EL (cell line): ENCODE results near the gene GEMIN2.
"Not testable (repeated sequence)": the region's sequence is repeated elsewhere in the genome, so short reads cannot be mapped to it uniquely, and the experiment has no call there.

ENCODE experiments used
- DNase-seq: peaks from one replicate; pipeline ENCODE4 v3.0.0-alpha.2; 2016

GEMIN2 gene

GRCh38 chr14:39179042-39179441 is 64.9 kb downstream of the GEMIN2 start:
- DNase-seq, result no peak

- DNase-seq, result no peak
These were observed 66.4 kb downstream of the GEMIN2 start for GRCh38 chr14:39180553-39180952.

- DNase-seq, result no peak
These were observed 67.0 kb downstream of the GEMIN2 start for GRCh38 chr14:39181026-39181692.

GRCh38 chr14:39181693-39182047 is 67.5 kb downstream of the GEMIN2 start:
- no peak for DNase-seq

DNA sequence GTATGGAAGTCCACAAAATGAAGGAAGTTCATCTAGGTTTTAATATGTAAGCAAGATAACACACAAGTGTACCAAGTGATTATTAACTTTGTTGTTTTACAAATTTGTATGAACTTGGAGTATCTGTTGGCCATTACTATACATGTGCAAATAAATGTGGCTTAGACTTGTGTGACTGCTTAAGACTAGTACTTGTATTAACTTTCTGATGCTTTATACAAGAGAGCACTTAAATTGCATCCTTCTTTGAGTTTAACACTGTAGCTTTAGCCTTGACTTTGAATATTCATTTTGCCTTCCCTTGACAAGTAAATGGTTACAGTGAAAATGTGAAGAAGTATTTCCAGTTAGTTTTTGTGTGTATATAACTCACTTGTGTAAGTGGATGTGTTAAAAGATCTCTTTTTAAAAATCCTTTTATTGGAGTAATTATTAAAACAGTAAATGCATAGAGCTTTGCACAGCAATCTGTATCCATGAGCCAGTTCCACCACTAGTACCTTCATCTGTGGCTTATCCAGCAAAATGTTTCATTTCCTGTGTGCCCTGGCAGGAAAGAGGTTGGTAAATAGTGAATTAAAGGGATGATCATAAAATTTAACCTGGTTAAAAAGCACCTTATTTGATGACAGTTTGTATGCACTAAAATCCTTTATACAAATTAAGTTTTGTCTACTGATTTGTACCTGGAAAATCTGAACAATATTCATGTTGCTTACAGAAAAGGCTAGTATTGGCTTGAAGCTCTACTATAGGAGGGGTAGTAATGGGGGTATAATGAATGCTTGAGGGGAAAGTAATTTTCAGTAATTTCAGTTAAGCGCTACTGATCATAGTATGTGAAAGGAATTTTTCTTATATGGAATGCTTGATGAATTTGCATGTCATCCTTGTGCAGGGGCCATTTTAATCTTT is 68.9 kb downstream of the GEMIN2 start:
- no peak for DNase-seq

GRCh38 chr14:39183685-39184003 is 69.5 kb downstream of the GEMIN2 start:
- DNase-seq, result not testable (repeated sequence)

DNA sequence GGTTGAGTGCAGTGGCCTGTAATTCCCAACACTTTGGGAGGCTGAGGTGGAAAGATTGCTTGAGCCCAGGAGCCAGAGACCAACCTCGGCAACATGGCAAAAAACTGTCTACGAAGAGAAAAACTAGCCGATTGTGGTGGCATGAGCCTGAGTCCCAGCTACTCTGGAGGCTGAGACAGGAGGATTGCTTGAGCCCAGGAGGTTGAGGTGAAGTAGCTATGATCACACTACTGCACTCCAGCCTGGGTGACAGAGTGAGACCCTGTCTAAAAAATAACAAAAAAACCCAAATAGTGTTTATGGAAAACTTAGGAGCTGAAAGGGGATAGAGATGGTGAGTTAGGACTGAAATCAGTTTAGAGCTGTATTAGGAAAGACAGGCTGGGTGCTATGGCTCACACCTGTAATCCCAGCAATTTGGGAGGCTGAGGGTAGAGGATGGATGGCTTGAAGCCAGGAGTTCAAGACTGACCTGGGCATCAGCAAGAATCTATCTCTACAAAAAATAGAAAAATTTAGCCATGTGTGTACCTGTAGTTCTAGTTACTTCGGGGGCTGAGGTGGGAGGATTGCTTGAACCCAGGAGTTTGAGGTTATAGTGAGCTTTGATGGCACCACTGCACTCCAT is 70.6 kb downstream of the GEMIN2 start:
- no peak for DNase-seq

- no peak for DNase-seq
These were observed 71.3 kb downstream of the GEMIN2 start for GRCh38 chr14:39185256-39186049.
